Caki2 (cell line): Measurements from ENCODE around the gene AKT1. TPM values are rescaled to one million over a fixed set of nuclear protein-coding genes. Genes with fewer than 3 reads are reported as not detected.
A peak's percentile ranks its signal among the peaks of the same experiment; 100 is the strongest.
"Not testable (repeated sequence)": the region's sequence is repeated elsewhere in the genome, so short reads cannot be mapped to it uniquely, and the experiment has no call there.

Experiments
- DNase-seq: peaks from one replicate; pipeline ENCODE4 v3.0.0-alpha.2; 2015; ENCODE audit warnings: low read depth
- in situ Hi-C: cut with HindIII; loops from 2 replicates; pipeline ENCODE4 v1.10.0; 2016; ENCODE audit warnings: low sequenced_read_pairs, low pct_unique_long_range_greater_than_20kb, mixed read lengths
- total RNA-seq: library from RNA; depleted of rRNA; stranded (reverse); fragments of >200 nt; shearing (Covaris generic); gene quantifications from 2 replicates; pipeline ENCODE4 v1.2.3, GENCODE V29; 2014; ENCODE audit warnings: low replicate concordance; rRNA removed

AKT1 gene
- total RNA-seq, result 126 and 177 TPM in 2 replicates

DNA sequence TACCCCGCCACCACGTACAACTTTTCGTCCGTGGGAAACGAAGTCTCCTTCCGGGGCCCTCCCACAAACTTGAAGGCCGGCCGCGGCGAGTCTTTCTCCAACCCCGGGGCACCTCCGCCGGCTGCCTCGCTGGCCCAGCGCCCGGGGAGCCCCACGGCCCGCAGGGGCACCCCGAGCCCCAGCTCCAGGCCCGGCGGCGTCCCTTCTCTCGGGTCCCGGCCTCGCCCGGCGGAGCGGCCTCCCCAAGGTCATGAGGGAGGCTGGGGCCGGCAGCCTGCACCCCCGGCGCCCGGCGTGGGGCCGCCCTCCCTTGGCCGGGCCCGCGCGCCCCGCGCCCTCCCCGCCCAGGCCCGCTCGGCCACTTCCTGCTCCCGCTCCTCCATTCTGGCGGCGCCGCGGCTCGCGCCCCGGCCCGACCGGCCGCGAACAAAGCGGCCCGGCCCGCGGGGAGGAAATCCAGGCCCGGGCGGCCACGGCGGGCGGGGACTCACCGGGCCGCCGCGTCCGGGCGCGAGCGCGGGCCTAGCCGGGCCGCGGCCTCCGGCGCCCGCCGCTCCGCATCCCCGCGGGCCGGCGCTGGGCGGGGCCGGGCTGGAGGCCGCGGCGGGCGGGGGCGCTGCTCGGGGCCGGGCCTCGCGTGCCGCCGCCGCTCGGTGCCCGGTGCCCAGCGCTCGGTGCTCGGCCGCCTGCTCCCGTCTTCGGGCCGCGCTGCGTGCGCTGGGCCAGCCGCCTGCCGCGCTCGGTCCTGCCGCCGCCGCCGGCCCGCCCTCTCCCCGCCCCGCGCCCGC is at the start of gene AKT1:
AKT1 (minus strand) TSS at position 756 of the 788 bp plus-strand sequence. CDS start 3,105 bp downstream, outside the sequence.
- in situ Hi-C loops, result no loop called here
- no peak for DNase-seq

- in situ Hi-C loops, result no loop called here
- DNase-seq, result no peak
Observed at GRCh38 chr14:104845033-104845666, 49.6 kb upstream of the AKT1 start.

GRCh38 chr14:104844306-104845032 is 48.9 kb upstream of the AKT1 start:
- DNase-seq, result no peak
- in situ Hi-C loops, result no loop called here

DNA sequence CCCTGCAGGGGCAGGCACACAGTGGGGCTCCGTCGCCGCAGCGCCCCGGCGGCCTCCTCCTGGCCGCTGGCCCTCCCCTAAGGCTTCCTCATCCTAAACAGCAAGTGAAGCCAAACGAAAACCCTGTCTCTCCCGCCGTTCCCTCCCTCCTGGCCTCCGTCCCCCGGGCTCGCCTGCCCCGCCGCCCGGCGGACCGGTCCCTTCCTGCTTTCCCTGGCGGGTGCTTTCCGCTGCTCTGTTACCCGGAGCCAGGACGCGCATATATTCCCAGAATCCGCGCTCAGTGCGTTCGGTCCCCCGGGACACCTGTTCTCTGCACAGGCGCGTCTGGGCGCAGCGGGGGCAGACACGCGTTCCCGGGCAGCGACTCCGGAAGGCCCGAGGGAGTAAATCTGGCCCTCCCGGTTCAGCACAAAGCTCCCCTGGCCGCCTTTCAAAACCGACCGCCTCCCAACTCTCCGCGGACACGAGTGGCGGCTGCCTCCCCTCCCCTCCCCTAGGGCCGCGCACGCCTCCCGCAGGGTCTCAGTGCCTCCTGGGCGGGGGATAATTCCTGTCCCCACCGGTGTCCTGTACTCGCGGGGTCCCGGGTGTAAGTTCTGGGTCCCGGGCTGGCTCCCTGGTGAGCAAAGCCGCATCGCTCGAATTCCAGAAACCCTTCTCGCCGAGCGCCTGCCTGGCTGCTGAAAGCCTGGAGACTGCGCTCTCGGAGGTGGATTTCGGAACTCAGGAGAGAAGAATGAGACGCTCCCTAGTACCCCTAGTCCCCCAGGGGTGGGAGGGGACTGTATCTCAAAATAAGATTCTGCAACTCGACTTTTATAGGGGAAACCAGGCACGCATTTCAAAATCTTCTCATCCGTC is 48.1 kb upstream of the AKT1 start:
- no peak for DNase-seq
- in situ Hi-C loops, result no loop called here

- no peak for DNase-seq
- in situ Hi-C loops, result no loop called here
Observed at GRCh38 chr14:104843006-104843405, 47.5 kb upstream of the AKT1 start.

GRCh38 chr14:104841730-104842129 is 46.2 kb upstream of the AKT1 start:
- in situ Hi-C loops, result no loop called here
- no peak for DNase-seq

- in situ Hi-C loops, result not testable (repeated sequence)
Observed at GRCh38 chr14:104836171-104836935, 40.8 kb upstream of the AKT1 start.

GRCh38 chr14:104830781-104831180 is 35.2 kb upstream of the AKT1 start:
- DNase-seq, result no peak

More at GRCh38 chr14:104836171-104836935, 40.8 kb upstream of the AKT1 start:
- not testable (repeated sequence) for DNase-seq

DNA sequence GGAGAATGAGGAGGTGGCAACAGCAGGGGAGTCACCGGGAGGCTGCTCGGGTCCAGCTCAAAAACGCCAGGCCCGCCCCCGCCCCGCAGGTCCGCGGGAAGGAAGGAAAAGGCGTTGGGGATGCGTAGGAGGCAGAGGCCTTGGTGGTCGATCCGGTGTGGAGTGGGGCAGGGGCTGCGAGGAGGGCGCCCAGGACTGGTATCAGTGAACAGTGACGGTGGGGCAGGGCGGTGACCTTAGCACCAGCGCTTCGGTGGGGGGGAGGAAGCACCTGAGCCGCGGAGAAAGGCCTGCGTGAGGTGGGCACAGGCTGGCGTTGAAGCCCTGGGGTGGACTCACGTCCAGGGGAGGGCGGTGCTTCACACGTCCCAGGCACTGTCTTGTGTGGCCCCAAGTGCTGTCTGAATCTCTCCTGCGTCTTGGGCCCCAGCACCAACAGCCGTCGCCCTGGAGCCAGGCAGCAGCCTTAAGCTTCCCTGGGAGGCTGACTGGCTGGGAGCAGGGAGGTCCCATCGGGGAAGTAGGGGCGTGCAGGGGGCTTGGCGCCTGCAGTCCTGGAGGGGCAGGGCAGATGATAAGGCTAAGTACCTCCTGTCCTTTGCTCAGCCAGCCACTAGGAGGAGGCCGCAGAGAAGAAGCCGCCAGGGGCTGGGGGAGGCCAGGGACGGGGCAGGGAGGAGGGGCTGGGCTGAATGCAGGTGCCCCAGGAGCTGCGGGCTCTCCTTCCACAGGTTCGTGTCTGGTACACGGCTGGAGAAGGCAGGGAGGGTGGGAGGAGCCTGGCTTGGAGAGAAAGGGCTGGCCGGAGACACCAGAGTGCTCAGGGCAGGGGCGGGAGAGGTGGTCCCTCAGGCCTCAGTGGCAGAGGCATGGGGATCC is 31.9 kb upstream of the AKT1 start:
- peak; percentile 32 for DNase-seq
- in situ Hi-C loops, result no loop called here

More at GRCh38 chr14:104830781-104831180, 35.2 kb upstream of the AKT1 start:
- in situ Hi-C loops, result no loop called here

- in situ Hi-C loops, result no loop called here
- DNase-seq, result no peak
Observed at GRCh38 chr14:104826861-104827176, 31.3 kb upstream of the AKT1 start.

DNA sequence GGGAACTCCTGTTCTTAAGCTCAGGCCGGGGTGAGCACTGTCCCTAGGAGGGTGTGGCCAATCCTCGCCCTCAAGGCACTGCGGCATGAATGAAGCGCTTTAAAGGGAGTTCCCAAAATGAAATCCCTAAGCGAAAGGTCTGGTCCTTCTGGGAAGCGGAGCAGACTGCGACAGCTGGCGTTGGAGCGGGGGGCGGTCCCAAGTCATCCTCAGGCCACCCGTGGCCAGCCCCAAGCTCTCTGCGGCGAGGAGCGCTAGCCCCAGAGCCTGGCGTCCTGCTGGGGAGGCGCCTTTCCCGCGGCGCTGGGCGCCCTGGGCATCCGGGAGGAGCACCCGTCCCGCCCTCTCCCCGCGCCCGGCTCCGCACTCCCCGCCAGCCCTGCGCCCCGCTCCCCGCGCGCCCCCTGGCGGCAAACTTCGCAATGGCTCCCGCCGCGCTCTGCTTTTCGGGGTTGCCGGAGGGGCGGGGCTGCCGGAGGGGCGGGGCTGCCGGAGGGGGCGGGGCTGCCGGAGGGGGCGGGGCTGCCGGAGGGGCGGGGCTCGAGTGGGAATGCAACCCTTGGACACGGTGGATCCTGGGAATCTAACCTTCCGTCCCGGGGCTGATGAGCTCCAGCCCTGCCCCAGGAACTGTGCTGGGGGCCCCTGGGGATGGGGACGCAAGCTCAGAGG is 30.8 kb upstream of the AKT1 start:
- peak; percentile 53 for DNase-seq
- in situ Hi-C loops, result no loop called here

DNA sequence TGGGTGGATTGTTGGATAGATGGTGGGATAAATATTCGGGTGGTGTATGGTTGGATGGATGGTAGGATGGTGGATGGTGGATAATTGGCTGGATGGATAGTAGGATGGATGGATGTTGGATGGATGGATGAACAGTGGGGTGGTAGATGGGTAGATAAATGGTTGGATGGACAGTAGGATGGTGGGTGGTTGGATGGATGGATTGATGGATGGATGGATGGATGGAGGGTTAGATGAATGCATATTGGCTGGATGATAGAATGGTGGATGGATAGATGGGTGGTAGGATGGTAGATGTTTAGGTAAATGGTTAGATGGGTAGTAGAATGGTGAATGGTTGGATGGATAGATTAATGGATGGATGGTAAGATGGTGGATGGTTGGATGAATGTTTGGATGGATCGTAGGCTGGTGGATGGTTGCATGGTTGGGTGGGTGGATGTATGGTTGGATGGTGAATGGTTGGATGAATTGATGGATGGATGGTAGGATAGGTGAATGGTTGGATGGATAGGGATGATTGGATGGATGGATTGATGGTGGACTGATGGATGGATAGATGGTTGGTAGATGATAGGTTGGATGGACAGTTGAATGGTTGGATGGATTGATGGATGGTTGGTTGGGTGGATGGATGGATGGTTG is 28.9 kb upstream of the AKT1 start:
- DNase-seq, result no peak

DNA sequence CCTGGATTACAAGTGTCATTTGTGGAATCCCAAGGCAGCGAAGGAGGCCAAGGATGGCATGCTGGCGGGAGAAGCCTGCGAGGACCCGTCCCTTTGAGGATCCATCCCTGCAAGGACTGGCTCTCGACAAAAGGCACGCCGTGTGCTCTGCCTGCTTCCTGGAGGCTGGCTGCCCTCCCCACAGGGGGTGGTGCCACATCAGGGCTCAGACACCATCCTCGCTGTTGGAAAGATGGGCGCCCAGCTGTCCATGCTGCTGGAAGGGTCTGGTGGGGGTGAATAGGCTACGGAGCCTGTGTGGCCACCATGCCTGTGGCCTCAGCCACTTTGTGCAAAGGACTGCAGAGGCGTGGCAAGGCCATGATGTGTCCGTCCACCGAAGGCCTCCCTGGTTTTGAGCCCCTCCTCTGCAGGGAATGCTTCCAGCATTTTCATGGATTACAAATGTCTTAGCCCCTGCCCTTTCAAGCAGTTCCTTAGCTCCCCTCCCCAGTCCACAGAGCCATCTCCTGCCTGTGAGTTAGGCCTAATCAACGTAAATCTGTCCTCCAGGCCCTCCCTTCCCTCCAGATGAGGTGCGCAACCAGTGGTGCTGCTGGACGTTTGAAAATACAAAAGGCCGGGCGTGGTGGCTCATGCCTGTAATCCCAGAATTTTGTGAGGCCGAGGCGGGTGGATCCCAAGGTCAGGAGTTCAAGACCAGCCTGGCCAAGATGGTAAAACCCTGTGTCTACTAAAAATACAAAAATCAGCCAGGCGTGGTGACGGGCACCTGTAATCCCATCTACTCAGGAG is 27.5 kb upstream of the AKT1 start:
- in situ Hi-C loops, result no loop called here
- DNase-seq, result no peak

More for the DNA sequence above, 28.9 kb upstream of the AKT1 start:
- in situ Hi-C loops, result no loop called here

- in situ Hi-C loops, result no loop called here
- DNase-seq, result no peak
Observed at GRCh38 chr14:104821971-104822608, 26.5 kb upstream of the AKT1 start.
